ENCODE data around the gene SKOR1. TPM values are rescaled to one million over a fixed set of nuclear protein-coding genes. Genes with fewer than 3 reads are reported as not detected.

Gene SKOR1
- total and polyA plus RNA-seq, 2 of the 8 experiments (the other 6 are each of a cell fraction or from before 2014, with no cell fraction given) = 0.03 to 0.11 TPM

DNA sequence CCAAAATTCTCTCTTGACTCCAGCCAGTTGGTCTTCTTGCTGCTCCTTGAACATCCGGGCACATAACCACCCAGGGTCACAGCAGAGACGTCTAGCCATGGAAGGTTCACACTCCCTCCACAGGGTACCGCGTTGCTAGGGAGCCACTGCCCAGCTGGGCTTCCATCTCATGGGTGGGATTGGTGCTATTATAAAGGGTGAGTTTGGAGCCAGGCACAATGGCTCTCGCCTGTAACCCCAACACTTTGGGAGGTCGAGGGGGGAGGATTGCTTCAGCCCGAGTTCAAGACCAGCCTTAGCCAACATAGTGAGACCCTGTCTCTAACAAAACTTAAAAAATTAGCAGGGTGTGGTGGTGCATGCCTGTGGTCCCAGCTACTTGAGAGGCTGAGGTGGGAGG is 17.5 kb upstream of the SKOR1 start:
- FAIRE-seq (no peak), DNase-seq (ENCODE audit: low read depth in 1 of 2, low spot score in 2 of 2) (peak in 1 of 2 experiments; percentile 10)
- no peak overlapping the region; the same call in 1 of the 2 replicates for H4K8ac ChIP-seq (ENCODE audit: extremely low read depth, insufficient read depth, low read length)
- ChIA-PET CTCF (ENCODE audit: partially characterized antibody) (interaction anchor here (0.6 to 1.2 kb wide), 3 partner anchors 33 to 350 kb away, joined by 3 read pairs; no protein-coding TSS in a partner anchor), POLR2A (ENCODE audit: partially characterized antibody) (no interaction called here)
- no peaks in the 10 kb centered on the region for H3K36me3 ChIP-seq (ENCODE audit: control insufficient read depth in 2 of 4, insufficient read depth in 4 of 4, low read length in 3 of 4)
- no peak overlapping the region for H4K91ac ChIP-seq (replicated peaks; ENCODE audit: insufficient read length, low read length)
- H2BK120ac ChIP-seq (replicated peaks; ENCODE audit: low read depth, low read length) = no peak overlapping the region
- no peak overlapping the region for H3K56ac ChIP-seq (replicated peaks; ENCODE audit: insufficient read length, low read depth, low read length)
- H3K9ac ChIP-seq (replicated peaks in 1 of 4; ENCODE audit: extremely low read depth in 1 of 4, low read depth in 3 of 4, low read length in 3 of 4) = no peak overlapping the region
- H3K4me1 ChIP-seq (replicated peaks in 1 of 4; ENCODE audit: control insufficient read depth in 3 of 4, insufficient read depth in 4 of 4, low read length in 3 of 4) = peaks cover 0 to 33% (median 21%) of the 10 kb centered on the region in 4 experiments; a peak in 6 of 7 replicates
- H3K23ac ChIP-seq (ENCODE audit: insufficient read length) = no peak overlapping the region
- no peak overlapping the region for H2AK5ac ChIP-seq (ENCODE audit: low read depth, low read length)
- H2BK20ac ChIP-seq (ENCODE audit: low read length) = no peak overlapping the region
- H3K18ac ChIP-seq (ENCODE audit: extremely low read depth, low read length) = no peak overlapping the region
- H3K9me3 ChIP-seq (ENCODE audit: insufficient read depth in 2 of 2, low read depth in 1 of 2, low read length in 1 of 2) = no peaks in the 10 kb centered on the region
- no peaks in the 10 kb centered on the region for H3K79me1 ChIP-seq (ENCODE audit: low read depth, low read length)
- no peaks in the 10 kb centered on the region; a peak in 2 of 7 replicates for H3K27me3 ChIP-seq (replicated peaks in 1 of 4; ENCODE audit: control insufficient read depth in 3 of 4, extremely low read depth in 1 of 4, insufficient read depth in 3 of 4, low read length in 3 of 4)
- H3K14ac ChIP-seq (ENCODE audit: insufficient read length) = no peak overlapping the region
- no peaks in the 10 kb centered on the region for H3K79me2 ChIP-seq (ENCODE audit: control insufficient read depth in 1 of 2, insufficient read depth in 2 of 2, low read length in 2 of 2)
- H4K20me1 ChIP-seq (replicated peaks in 1 of 2; ENCODE audit: control insufficient read depth in 1 of 2, insufficient read depth in 2 of 2, low read length in 2 of 2) = no peaks in the 10 kb centered on the region
- no peak overlapping the region for H2BK15ac ChIP-seq (ENCODE audit: low read length)
- no peak overlapping the region for H2BK12ac ChIP-seq (ENCODE audit: low read depth, low read length)
- no peak overlapping the region for H3K27ac ChIP-seq (ENCODE audit: low read depth, low read length)
- no peak overlapping the region for H2AFZ ChIP-seq (ENCODE audit: low read length)
- WGBS, 2 experiments (ENCODE audit: extremely low coverage in 1 of 2, insufficient coverage in 1 of 2, insufficient read length in 1 of 2, insufficient replicate concordance in 2 of 2, low coverage in 1 of 2, low lambda C conversion rate in 2 of 2, missing lambda C conversion rate in 1 of 2) = 84% methylated on average over 7 of the region's 7 CpGs; no CpG with 5 or more reads in 1 of the 2 experiments
- H2BK5ac ChIP-seq (ENCODE audit: low read depth, low read length) = no peak overlapping the region
- no peak overlapping the region for H3K4me2 ChIP-seq (ENCODE audit: insufficient read depth in 1 of 2, low read depth in 2 of 2, low read length in 2 of 2)
- H4K5ac ChIP-seq (ENCODE audit: insufficient read length, low read depth, low read length) = no peak overlapping the region
- H3K4ac ChIP-seq (replicated peaks; ENCODE audit: insufficient read length, low read depth, low read length) = no peak overlapping the region
- H3K23me2 ChIP-seq (ENCODE audit: low read depth, low read length) = no peaks in the 10 kb centered on the region
- H3K4me3 ChIP-seq (ENCODE audit: extremely low read depth in 1 of 4, insufficient read depth in 2 of 4, low read depth in 3 of 4, low read length in 4 of 4) = no peak overlapping the region
- TF ChIP-seq, protein P1, sequence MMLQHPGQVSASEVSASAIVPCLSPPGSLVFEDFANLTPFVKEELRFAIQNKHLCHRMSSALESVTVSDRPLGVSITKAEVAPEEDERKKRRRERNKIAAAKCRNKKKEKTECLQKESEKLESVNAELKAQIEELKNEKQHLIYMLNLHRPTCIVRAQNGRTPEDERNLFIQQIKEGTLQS (IDR thresholded peaks at IDR 0.05; ENCODE audit: insufficient read depth, low read depth, low read length) = no peak
- TF ChIP-seq JUND (IDR thresholded peaks at IDR 0.05; ENCODE audit: low read length) (no peak), RNF2 (IDR thresholded peaks at IDR 0.05; ENCODE audit: borderline replicate concordance, low read depth, low read length, missing control alignments, poor library complexity, severe bottlenecking) (no peak), SP1 (IDR thresholded peaks at IDR 0.05; ENCODE audit: low read depth, low read length) (no peak), TEAD4 (IDR thresholded peaks at IDR 0.05; ENCODE audit: low read depth, low read length) (no peak), RXRA (IDR thresholded peaks at IDR 0.05; ENCODE audit: insufficient read depth, low read depth, low read length) (no peak), EP300 (IDR thresholded peaks at IDR 0.05; ENCODE audit: borderline replicate concordance in 1 of 2, low read depth in 2 of 2, low read length in 2 of 2) (no peak), RAD21 (IDR thresholded peaks at IDR 0.05 in 1 of 2, conservative IDR thresholded peaks at IDR 0.05 in 1 of 2; ENCODE audit: low read depth in 2 of 2, low read length in 2 of 2) (no peak)
